Duodenal mucosa (tissue), 2 donors: ENCODE data around the gene NUAK1.

ENCODE experiments used
- H3K27ac ChIP-seq: one replicate; pipeline ENCODE4 v1.7.0; 2013; ENCODE audit warnings: low read depth, low read length
- H3K27me3 ChIP-seq, 2 donors: one replicate each; pipeline ENCODE4 v1.7.0; 2013; ENCODE audit warnings: low read length in 2 of 2, control low read depth in 1 of 2; ENCODE audit not compliant: insufficient read depth in 2 of 2, control insufficient read depth in 1 of 2
- H3K36me3 ChIP-seq, 2 donors: one replicate each; pipeline ENCODE4 v1.7.0; 2013; ENCODE audit warnings: low read length in 2 of 2, control low read depth in 1 of 2; ENCODE audit not compliant: insufficient read depth in 2 of 2, control insufficient read depth in 1 of 2
- H3K4me1 ChIP-seq, 2 donors: one replicate each; pipeline ENCODE4 v1.7.0; 2013; ENCODE audit warnings: low read length in 2 of 2, control low read depth in 1 of 2; ENCODE audit not compliant: insufficient read depth in 2 of 2, control insufficient read depth in 1 of 2
- H3K4me3 ChIP-seq, 2 donors: one replicate each; pipeline ENCODE4 v1.7.0; 2013; ENCODE audit warnings: low read length in 2 of 2, low read depth in 1 of 2
- H3K9ac ChIP-seq, 2 donors: one replicate each; pipeline ENCODE4 v1.7.0; 2013; ENCODE audit warnings: low read length in 2 of 2, low read depth in 1 of 2
- H3K9me3 ChIP-seq, 2 donors: one replicate each; pipeline ENCODE4 v1.7.0; 2013; ENCODE audit warnings: low read length in 2 of 2, control low read depth in 1 of 2; ENCODE audit not compliant: control insufficient read depth in 1 of 2

Gene NUAK1

DNA sequence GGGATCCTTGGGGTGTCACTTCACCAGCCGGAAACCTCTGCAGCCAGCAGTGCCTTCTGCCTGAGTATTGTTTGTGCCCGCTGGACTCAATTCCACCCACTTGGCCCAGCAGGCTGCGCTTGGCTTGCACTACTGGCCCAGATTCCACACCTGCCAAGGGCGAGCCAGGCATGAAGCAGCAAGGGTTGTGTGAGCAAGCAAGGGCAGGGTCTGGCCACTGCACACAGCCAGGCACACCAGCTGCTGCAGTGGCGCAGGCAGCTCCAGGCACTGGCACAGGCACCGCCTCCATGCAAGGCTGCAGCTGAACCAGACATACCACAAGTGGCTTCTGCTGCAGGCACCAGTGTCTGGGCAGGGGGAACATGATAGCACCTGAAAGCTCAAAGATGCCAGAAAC is 99.5 kb downstream of the NUAK1 start:
- no peak overlapping the region for H3K4me3 ChIP-seq
- H3K36me3 ChIP-seq: no peaks in the 10 kb centered on the region
- no peaks in the 10 kb centered on the region for H3K4me1 ChIP-seq
- no peaks in the 10 kb centered on the region for H3K27me3 ChIP-seq
- H3K27ac ChIP-seq: no peak overlapping the region
- H3K9ac ChIP-seq: no peak overlapping the region
- H3K9me3 ChIP-seq: no peaks in the 10 kb centered on the region

GRCh38 chr12:106037524-106038298 is 101.0 kb downstream of the NUAK1 start:
- Histone ChIP-seq H3K27ac (no peak overlapping the region), H3K9ac (no peak overlapping the region), H3K36me3 (no peaks in the 10 kb centered on the region)

GRCh38 chr12:106035421-106035820 is 103.3 kb downstream of the NUAK1 start:
- Histone ChIP-seq H3K36me3 (no peaks in the 10 kb centered on the region), H3K9me3 (no peaks in the 10 kb centered on the region), H3K4me1 (no peaks in the 10 kb centered on the region), H3K4me3 (no peak overlapping the region), H3K27me3 (no peaks in the 10 kb centered on the region), H3K27ac (no peak overlapping the region), H3K9ac (no peak overlapping the region)

More at GRCh38 chr12:106037524-106038298, 101.0 kb downstream of the NUAK1 start:
- Histone ChIP-seq H3K27me3 (no peaks in the 10 kb centered on the region), H3K4me1 (no peaks in the 10 kb centered on the region), H3K4me3 (no peak overlapping the region), H3K9me3 (no peaks in the 10 kb centered on the region)

- Histone ChIP-seq H3K4me1 (no peaks in the 10 kb centered on the region), H3K27ac (no peak overlapping the region), H3K9ac (no peak overlapping the region), H3K9me3 (no peaks in the 10 kb centered on the region), H3K4me3 (no peak overlapping the region), H3K27me3 (no peaks in the 10 kb centered on the region), H3K36me3 (no peaks in the 10 kb centered on the region)
These were observed 104.4 kb downstream of the NUAK1 start for GRCh38 chr12:106034316-106034715.

- Histone ChIP-seq H3K4me3 (no peak overlapping the region), H3K27me3 (no peaks in the 10 kb centered on the region), H3K36me3 (no peaks in the 10 kb centered on the region), H3K4me1 (no peaks in the 10 kb centered on the region), H3K27ac (no peak overlapping the region), H3K9ac (no peak overlapping the region), H3K9me3 (no peaks in the 10 kb centered on the region)
These were observed 105.5 kb downstream of the NUAK1 start for GRCh38 chr12:106033161-106033675.

GRCh38 chr12:106032623-106032925 is 106.2 kb downstream of the NUAK1 start:
- no peaks in the 10 kb centered on the region for H3K36me3 ChIP-seq
- no peak overlapping the region for H3K4me3 ChIP-seq
- H3K4me1 ChIP-seq: no peaks in the 10 kb centered on the region
- no peaks in the 10 kb centered on the region for H3K9me3 ChIP-seq
- H3K27ac ChIP-seq: no peak overlapping the region
- H3K9ac ChIP-seq: no peak overlapping the region
- no peaks in the 10 kb centered on the region for H3K27me3 ChIP-seq

DNA sequence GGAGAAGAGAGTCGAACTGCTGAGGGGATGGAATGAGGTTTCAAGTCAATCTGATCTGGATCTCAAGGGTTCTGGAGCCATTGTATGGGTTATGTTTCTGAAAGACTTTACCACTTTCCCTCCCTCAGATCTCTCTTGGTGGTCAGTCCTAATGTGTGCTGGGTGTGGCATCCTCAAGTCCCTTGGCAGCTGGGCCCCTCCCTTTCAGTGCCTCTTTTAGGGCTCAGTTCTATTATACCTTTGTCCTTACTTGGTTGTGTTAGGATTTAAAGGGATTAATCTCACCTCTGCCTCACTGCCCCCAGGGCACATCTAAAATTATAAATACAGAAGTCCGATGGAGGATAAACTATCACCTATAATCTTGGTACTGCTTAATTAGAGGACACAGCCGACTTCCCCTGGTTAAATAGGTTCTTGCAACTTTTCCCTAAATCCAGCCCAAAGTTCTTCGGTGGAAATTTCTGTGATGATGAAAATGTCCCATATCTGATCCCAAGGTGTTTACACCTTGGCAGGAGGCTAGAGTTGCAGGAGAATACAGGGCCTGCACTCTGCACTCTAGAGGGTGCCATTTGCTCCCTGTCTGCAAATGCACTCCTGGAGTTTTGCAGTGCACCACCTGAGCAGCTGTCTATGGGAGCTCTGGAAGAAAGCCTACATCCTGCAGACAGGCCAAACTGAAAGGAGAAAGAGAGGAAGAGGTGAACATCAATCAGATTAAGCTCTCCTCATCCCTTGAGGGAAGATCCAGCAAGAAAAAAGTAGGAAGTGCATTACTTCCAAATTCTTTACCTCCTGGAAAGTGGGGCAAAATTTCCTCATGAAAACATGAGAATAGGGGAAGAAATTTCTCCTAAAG is 106.8 kb downstream of the NUAK1 start:
- H3K27ac ChIP-seq: no peak overlapping the region
- H3K27me3 ChIP-seq: no peaks in the 10 kb centered on the region
- H3K9me3 ChIP-seq: no peaks in the 10 kb centered on the region
- H3K4me3 ChIP-seq: no peak overlapping the region
- H3K9ac ChIP-seq: no peak overlapping the region
- no peaks in the 10 kb centered on the region for H3K4me1 ChIP-seq
- H3K36me3 ChIP-seq: no peaks in the 10 kb centered on the region

GRCh38 chr12:106030210-106031071 is 108.3 kb downstream of the NUAK1 start:
- Histone ChIP-seq H3K9ac (no peak overlapping the region), H3K27ac (no peak overlapping the region), H3K4me3 (no peak overlapping the region), H3K4me1 (no peaks in the 10 kb centered on the region), H3K9me3 (no peaks in the 10 kb centered on the region), H3K27me3 (peaks cover 0 to 5% of the 10 kb centered on the region in 2 donors), H3K36me3 (no peaks in the 10 kb centered on the region)

- H3K27me3 ChIP-seq: peaks cover 0 to 5% of the 10 kb centered on the region in 2 donors
- no peak overlapping the region for H3K9ac ChIP-seq
These were observed 109.2 kb downstream of the NUAK1 start for GRCh38 chr12:106029532-106029931.

More at GRCh38 chr12:106029532-106029931, 109.2 kb downstream of the NUAK1 start:
- Histone ChIP-seq H3K27ac (no peak overlapping the region), H3K4me3 (no peak overlapping the region), H3K9me3 (no peaks in the 10 kb centered on the region), H3K36me3 (no peaks in the 10 kb centered on the region), H3K4me1 (no peaks in the 10 kb centered on the region)
